Measurements from ENCODE around the gene NETO2.

GRCh38 chr16:47136099-47136842 lies 7.5 kb downstream of the NETO2 start:
- TF ChIP-seq, protein P1, sequence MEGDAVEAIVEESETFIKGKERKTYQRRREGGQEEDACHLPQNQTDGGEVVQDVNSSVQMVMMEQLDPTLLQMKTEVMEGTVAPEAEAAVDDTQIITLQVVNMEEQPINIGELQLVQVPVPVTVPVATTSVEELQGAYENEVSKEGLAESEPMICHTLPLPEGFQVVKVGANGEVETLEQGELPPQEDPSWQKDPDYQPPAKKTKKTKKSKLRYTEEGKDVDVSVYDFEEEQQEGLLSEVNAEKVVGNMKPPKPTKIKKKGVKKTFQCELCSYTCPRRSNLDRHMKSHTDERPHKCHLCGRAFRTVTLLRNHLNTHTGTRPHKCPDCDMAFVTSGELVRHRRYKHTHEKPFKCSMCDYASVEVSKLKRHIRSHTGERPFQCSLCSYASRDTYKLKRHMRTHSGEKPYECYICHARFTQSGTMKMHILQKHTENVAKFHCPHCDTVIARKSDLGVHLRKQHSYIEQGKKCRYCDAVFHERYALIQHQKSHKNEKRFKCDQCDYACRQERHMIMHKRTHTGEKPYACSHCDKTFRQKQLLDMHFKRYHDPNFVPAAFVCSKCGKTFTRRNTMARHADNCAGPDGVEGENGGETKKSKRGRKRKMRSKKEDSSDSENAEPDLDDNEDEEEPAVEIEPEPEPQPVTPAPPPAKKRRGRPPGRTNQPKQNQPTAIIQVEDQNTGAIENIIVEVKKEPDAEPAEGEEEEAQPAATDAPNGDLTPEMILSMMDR (conservative IDR thresholded peaks at IDR 0.05 in 1 of 2, IDR thresholded peaks at IDR 0.05 in 1 of 2; ENCODE audit: extremely low read depth in 1 of 2, insufficient read depth in 1 of 2, low read depth in 1 of 2, low read length in 2 of 2) = no peak
- TF ChIP-seq EZH2 (IDR thresholded peaks at IDR 0.05; ENCODE audit: borderline replicate concordance, low read length) = no peak
